Nephron progenitor cell (in vitro differentiated cells): ENCODE data around the gene MBOAT1.

Experiments
- DNase-seq: peaks from one replicate; pipeline ENCODE4 v3.0.0; 2021
- H3K27ac Mint-ChIP-seq: 2 replicates; pipeline ENCODE4 v1.8.0; 2021; ENCODE audit warnings: mild to moderate bottlenecking, moderate library complexity, mixed read lengths
- H3K27me3 Mint-ChIP-seq: 2 replicates; pipeline ENCODE4 v1.8.0; 2021; ENCODE audit warnings: mild to moderate bottlenecking, low read depth, mixed read lengths; ENCODE audit not compliant: poor library complexity
- H3K36me3 Mint-ChIP-seq: 2 replicates; pipeline ENCODE4 v1.8.0; 2021; ENCODE audit warnings: low read depth, mixed read lengths
- H3K4me1 Mint-ChIP-seq: 2 replicates; pipeline ENCODE4 v1.8.0; 2021; ENCODE audit warnings: mixed read lengths
- H3K4me3 Mint-ChIP-seq: 2 replicates; pipeline ENCODE4 v1.8.0; 2021; ENCODE audit warnings: mild to moderate bottlenecking, moderate library complexity, mixed read lengths
- H3K9me3 Mint-ChIP-seq: 2 replicates; pipeline ENCODE4 v1.8.0; 2021; ENCODE audit warnings: mild to moderate bottlenecking, moderate library complexity, mixed read lengths
- TF ChIP-seq, protein P1 (sequence below): fragments of 200-600 bp; sonication (generic); IDR thresholded peaks from 2 replicates; pipeline ENCODE4 v1.5.0; 2021; ENCODE audit warnings: antibody characterized with exemption

The MBOAT1 gene

DNA sequence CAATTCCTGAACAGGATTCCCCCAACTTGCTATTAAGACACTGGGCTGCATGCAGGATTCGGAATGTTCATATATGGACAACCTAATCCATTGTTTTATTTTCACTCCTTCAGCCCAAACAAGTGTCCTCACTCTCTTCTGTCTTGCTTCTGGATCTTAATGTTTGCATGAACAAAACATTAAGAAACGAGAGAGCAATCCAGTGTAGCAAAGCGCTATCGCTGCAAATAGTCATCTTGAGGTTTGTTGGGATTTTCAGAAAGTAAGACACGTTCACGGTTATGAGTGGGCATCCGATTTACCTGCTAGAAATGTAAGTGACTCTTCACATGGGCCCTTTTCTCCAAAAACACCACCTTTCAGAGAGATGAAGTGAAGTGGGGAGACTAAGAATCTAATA, 156.4 kb downstream of the MBOAT1 start:
- no peak overlapping the region for H3K27ac Mint-ChIP-seq
- TF ChIP-seq, protein P1, sequence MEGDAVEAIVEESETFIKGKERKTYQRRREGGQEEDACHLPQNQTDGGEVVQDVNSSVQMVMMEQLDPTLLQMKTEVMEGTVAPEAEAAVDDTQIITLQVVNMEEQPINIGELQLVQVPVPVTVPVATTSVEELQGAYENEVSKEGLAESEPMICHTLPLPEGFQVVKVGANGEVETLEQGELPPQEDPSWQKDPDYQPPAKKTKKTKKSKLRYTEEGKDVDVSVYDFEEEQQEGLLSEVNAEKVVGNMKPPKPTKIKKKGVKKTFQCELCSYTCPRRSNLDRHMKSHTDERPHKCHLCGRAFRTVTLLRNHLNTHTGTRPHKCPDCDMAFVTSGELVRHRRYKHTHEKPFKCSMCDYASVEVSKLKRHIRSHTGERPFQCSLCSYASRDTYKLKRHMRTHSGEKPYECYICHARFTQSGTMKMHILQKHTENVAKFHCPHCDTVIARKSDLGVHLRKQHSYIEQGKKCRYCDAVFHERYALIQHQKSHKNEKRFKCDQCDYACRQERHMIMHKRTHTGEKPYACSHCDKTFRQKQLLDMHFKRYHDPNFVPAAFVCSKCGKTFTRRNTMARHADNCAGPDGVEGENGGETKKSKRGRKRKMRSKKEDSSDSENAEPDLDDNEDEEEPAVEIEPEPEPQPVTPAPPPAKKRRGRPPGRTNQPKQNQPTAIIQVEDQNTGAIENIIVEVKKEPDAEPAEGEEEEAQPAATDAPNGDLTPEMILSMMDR, result no peak
- H3K27me3 Mint-ChIP-seq, result peaks cover 10% of the 10 kb centered on the region
- no peak for DNase-seq
- peaks cover 10% of the 10 kb centered on the region for H3K4me1 Mint-ChIP-seq
- no peaks in the 10 kb centered on the region for H3K9me3 Mint-ChIP-seq
- no peaks in the 10 kb centered on the region for H3K36me3 Mint-ChIP-seq
- no peak overlapping the region for H3K4me3 Mint-ChIP-seq
